Measurements from ENCODE around the gene LYRM4.

Gene LYRM4

DNA sequence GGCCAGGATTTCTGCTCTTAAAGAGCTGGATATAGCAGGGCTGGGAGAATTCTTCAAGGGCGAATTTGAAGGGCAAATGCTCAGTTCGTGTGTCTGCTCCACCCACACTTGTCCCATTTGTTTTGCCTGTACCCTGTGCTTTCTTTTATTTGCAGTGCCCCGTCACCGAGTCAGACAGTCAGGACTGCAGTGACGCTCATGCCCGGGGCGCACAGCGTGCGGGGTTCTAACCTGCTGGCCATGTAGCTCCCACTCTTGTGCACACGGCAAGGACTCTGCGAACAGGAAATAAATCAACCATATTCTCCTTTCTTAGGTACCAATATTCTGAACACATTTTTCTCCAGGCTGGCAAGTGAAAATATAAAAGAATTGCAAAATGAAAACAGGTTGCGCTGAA lies 17.7 kb downstream of the LYRM4 start:
- DNase-seq (ENCODE audit: low spot score) = no peak

DNA sequence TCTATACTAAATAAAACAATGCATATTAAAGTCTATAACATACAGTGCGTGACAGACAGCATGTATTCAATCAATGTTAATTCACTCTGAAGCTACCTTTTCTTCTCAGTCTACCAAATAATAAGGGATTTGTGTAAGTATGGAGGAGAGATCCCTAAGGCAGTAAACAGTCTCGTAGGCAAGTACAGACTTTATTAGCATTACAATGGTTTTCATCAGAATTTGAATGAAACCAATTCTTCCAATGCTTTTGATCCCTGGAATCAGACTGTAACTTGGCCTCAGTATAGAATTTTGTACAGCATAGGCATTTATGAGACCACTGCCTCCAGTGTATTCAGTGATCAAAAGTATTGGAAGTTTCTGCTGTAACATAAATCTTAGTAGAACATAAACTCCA lies 19.5 kb downstream of the LYRM4 start:
- no peak for DNase-seq (ENCODE audit: low spot score)

DNA sequence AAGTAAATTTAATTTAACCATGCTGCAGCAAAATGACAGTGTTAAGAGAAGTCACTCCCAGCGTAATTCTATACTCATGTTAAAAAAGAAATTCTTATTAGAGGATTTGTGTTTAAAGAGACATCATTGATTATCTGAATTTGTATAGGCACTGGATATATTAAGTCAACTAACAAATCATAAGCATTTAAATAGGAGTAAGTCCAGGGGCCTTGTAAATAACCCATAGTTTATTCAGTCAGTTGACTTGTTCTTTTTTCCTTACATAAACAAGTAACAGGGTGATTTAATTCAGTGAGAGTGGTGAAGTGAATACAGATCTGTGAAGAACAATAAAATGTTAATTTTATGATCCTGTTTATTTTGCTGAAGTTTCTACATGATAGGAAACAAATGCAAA lies 22.4 kb downstream of the LYRM4 start:
- DNase-seq (ENCODE audit: low spot score) = no peak

DNA sequence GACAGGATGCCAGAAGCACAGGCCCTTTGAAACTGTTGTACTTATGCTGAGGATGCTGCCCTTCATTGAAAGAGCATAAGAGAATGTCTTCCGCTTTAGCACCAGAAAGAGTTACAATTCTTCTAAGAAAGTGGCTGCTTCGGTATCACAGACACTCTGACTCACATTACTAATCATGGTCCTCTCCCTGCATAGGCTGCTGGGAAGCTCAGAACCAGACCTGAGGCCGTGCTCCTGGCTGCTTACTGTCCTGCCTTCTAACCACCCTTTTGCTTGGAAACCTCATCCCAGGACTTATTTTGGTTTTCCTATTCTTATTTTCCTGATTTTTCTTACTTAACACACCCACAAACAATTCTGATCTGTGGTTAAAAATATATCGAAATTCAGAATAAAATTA lies 22.9 kb downstream of the LYRM4 start:
- DNase-seq (ENCODE audit: low spot score) = no peak

DNA sequence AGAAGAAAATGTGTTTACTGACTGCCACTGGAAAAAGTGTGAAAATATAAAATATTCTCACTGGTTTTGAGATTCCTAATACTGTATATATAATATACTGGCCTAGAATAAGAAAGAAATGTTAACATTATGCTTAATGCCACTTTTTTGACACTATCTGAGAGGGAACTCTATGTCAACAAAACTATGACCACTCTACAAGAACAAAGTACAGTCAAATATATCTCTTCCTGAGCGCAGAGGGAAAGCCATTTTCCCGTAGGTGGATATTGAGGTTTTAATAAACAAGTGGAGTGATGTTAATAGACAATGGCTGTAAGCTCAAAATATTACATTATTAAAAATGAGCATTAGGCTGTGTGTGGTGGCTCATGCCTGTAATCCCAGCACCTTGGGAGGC lies 24.9 kb downstream of the LYRM4 start:
- no peak for DNase-seq (ENCODE audit: low spot score)

DNA sequence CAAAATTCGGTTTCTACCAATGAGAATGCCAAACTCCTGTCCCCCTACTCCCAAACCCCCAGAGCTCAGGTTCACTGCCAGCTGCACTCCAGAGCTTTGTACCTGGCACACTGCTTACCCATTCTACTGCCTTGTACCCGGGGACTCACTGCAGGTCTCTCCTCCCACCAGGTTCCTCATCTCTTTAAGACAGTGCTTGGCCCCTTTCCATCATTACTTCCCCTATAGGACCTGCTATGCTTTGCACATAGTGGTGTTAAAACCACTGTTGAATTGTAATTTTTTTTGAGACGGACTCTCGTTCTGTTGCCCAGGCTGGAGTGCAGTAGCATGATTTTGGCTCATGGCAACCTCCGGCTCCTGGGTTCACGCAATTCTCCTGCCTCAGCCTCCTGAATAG lies 25.9 kb downstream of the LYRM4 start:
- no peak for DNase-seq (ENCODE audit: low spot score)

DNA sequence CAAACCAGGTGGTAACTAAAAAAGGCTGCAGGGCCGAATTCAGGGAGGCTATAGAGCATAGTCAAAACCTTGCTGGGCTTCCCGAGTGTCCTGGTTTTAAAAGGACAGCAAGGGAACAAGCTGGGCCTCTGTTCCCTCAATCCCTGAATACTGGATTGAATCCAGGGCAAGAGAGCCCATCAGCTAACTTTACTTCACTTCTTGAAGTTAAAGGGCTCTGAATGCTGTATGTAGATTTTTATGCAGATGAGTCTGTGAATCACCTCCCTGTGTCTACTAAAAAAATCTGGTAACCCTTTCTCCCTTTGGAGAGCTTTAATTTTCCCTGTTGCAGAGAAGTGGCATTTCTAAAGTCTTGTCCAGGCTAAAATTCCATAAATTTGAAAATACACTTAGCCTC lies 29.5 kb downstream of the LYRM4 start:
- DNase-seq (ENCODE audit: low spot score) = no peak

DNA sequence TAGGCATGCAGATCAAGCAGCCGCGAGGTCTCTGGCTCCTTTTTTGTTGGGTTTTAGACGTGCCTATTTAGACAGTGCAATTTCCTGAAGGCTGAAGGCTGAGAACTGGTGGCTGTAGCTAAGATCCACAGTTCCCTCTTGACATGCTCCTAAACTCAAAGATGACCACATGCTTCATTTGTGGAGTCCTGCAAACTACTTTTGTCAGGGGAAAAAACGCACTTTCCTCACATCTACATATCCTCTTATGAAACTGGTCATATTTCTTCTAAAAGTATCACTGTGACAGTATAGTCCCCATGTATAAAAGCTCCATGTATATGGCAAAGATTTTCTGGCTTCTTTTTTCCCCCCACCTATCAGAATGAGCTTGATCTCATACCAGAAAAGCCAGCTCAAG lies 30.7 kb downstream of the LYRM4 start:
- no peak for DNase-seq (ENCODE audit: low spot score)

DNA sequence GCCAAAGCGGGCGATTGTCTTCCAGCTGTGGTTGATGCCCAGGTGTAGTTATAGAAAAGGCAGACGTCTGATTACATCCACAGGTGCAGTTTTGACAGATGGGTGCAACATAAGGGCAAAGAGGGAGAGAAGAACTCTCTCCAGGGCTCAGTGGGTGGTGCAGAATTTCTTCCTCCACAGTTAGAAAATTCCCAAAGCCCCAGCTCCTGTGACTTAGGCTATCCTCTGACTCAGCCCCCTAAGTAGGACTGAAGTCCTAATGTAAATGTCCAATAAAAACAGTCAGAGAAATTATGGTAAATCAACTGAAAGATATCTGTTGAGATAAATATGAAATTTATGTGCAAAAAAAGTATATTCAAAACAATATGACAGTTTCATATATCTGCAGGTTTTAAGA lies 31.4 kb downstream of the LYRM4 start:
- DNase-seq (ENCODE audit: low spot score) = no peak

DNA sequence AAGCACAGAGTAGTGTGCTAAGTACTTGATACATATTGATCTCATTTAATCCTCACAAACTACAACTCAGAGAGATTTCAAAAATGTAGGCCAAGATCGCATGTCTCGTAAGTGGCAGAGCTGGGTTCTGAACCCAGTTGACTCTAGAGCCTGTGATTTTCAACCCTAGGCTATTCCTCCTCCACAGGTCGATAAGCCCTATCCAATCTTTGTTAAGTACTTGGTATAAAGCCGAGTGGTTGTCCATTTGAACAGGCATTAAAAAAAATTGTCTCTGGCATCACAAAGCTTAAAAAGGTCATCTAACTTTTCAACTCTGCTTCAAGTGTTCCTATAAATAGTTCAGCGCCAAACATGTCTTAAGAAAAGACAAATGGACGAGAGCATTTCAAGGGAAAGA lies 37.4 kb downstream of the LYRM4 start:
- DNase-seq (ENCODE audit: low spot score) = no peak

DNA sequence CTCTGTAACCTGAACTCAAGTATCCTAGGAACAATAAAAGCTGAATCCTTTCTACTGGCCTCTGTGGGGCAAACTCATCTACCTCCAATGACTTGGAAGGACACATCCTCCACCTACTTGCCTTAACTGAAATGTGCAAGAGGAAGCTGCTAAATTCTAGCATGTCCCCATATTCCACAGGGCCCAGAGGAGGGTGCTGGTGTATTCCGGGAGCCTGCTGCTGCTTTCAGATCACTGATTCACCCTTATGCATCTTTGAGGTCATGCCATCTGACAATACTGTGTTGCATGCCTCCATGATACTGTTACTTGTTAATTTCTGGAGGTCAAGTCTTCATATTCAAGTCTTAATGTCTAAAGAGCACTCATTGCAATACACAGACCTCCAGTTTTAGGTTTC lies 40.3 kb downstream of the LYRM4 start:
- DNase-seq (ENCODE audit: low spot score) = no peak

DNA sequence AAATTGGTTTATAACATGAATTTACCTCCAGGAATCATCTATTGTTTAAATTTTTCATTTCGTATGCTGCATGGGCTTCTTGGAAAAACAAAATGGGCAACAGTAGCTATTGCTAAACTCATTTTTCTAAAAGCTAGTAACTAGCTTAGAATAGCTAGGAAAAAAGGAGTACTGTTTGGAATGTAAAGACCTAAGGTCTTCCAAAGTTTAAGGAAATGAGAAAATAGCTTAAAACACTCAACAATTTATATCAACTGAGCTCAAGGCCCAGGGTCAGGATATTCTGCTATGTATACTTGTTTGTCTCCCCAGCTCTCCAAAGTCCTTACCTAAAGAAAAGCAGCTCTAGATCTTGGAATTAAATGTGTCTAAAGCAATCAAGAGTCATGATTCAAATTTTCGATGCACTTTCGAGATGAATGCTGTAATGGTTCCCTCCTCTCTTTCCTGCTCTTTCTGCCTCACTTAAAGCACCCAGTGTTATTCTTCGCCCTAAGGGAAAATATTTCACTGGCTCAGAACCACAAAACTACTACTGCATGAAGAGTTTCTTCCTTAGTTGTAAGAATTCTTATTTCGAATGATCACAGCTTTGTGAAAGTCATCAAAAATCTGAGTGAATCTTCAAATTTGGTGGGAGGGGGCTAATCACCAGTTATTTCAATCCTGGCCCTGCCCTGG lies 41.6 kb downstream of the LYRM4 start:
- no peak for DNase-seq (ENCODE audit: low spot score)

DNA sequence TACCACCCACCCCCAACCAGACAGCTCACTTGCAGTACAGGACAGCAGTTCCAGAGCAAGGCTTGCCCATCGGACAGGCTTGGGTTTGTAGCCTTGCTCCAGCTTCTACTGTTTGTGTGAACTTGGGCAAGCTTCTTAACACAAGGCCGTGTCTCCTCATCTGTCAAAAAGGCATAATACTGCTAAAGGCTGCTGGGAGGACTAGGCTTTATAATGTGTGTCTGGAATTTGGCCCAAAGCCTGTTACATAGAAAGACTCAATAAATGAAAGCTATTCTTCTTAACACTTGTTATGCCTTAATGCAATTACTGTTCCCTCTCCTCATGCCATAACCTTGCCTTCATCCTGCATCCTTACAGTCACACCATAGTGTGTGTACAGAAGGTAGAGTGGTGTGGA lies 43.4 kb downstream of the LYRM4 start:
- no peak for DNase-seq (ENCODE audit: low spot score)

DNA sequence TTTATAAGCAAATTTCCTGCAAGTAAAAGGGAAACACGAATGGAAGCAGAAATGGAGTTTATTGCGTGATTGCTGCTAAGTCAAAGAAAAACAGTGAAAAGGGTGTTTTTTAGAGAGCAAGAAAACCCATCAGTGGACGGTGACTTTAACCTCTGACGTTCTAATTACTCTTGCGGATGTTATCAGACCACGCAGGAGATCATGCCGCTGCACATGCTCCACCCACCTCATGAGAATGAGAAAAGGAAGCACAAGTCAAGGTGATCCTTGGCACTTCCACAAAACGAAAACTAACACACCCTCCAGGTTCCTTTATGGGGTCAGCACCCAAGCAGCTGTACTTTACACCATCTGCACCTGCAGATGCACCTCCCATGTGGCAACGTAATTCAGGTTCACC lies 45.0 kb downstream of the LYRM4 start:
- no peak for DNase-seq (ENCODE audit: low spot score)

DNA sequence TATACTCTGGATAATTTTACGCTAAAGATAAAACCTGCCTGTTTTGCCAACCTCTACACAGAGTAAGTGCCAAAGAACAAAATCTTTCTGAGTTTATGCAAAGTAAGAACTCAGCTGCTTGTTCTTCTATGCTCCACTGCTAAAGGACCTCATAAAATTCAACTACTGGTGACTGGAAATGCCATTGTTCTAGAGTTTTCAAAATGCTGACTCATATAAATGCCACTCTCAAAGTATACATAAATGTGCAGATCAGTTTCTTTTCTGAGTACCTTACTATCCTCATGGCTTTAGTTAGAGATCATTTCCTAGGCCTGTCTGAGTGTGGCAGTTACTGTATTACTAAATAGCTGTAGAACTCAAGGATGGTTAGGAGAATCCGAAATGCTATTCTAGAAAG lies 45.6 kb downstream of the LYRM4 start:
- DNase-seq (ENCODE audit: low spot score) = no peak

DNA sequence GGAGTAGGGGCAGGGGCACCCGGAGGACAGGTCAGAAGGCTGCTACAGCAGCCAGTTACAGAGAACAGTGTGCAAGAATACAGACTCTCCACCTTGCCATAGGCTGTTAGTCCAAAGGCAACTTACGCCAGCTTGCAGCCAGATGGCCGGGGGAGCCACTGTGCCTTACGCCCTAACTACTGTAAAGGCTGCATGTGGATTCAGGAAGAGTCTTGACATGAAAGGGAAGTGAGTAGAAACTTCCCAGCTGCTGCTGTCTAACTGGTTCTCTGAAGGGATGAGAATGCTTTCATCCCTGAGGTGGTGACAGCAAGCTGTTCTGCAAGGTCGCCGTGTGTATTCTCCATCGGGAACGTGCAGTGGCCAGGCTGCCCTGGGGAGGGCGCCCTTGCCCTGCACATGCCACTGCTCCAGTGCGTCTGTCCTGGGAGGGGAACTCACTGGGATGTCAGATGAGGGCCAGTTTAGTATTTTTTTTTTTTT lies 46.1 kb downstream of the LYRM4 start:
- peak; percentile 3 for DNase-seq (ENCODE audit: low spot score)

DNA sequence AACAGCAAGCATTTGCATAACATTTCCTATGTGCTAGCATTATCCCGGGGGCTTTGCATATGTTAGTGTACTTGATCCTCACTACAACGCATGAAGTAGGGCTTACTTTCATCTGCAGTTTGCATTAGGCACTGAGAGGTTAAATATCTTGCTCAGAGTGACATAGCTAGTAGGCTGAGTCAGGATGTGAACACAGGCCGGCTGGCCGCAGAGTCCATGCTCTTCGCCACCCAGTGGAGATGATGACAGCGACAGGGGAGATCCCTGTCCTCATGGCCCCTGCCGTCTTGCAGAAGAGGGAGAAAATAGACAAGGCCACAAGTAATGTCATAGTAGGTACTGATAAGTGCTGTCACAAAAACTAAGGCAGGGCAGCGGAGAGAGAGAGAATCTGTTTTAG lies 46.9 kb downstream of the LYRM4 start:
- DNase-seq (ENCODE audit: low spot score) = no peak

DNA sequence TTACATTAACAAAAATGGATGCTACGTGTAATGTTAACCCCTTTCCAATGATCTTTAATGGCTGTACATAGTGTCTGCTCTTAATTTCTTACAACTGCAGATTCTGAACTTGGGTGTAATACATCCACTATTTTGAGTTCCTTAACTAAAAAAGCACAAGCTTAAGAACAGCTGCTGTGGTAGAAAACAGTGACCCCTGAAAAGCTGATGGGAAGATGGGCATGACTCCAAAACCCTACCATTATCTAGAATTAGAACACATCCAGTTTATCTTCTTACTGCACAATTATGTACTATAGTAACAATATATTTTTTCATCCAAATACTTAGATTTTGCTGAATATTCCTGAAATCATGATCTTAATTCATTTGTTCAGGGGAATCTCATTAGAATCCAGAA lies 49.3 kb downstream of the LYRM4 start:
- no peak for DNase-seq (ENCODE audit: low spot score)

DNA sequence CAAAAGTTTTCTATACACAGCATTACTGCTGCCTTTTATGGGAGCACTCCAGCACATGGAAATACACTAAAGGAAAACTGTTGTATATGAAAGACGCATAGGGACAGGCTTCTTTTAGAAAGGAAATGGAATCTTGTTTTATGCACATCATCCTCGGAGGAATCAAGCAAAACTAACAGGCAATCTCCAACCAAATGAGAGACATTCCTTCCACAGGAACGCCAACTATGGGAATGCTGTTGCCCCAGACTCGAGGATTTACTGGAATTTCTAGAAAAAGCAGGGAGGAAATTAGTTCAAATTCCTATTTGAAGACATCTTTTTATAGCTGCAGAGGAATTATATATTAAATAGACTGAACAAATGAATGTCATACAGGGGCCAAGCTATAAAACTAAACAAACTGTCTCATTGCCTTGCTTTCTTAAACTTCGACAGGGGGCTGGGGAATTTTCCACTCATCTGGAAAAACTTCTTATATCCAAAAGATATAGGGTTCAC lies 52.2 kb downstream of the LYRM4 start:
- DNase-seq (ENCODE audit: low spot score) = no peak

DNA sequence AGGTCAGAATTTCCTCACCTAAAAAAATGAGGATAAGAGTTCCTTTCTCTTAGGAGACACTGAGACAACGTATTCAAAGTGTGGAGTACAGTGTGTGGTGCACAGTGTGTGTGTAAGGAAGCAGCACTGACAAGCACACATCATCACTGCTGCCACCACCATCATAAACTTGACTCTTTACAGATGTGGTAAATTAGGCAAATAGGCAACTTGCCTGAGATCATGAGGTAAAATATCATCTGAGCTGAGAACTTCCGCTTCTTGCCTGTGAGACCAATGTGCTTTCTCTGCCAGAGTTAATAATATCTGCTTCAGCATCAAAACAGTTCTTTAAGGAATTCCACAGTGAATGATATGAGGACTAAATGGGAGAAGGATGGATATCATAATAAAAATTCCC lies 52.7 kb downstream of the LYRM4 start:
- no peak for DNase-seq (ENCODE audit: low spot score)

DNA sequence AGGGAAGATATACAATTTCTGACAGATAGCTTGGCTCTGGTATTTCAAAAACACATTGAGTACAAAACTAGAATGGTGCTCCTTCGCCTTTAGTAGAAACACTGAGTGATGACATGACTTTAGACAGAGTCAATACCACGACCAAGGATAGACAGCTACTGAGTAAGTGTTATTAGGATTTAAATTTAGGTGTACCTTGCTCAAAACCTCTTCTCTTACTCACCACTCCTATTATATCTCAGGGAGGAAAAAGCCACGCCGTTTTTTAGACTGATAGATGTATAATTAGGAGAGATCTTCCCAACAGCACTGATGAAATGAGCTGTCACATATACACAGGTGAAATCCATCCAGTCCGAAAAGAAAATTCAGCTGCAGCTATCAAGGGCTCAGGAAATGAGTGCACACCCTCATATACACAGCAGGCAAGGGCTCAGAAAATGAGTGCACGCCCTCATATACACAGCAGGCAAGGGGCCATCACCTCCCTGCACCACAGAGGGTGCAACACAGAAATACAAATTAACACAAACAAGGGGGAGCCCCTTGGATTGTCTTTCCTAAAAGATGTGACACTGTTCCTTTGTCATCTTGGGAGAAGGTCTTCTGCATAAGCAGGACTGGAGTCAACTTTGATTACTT lies 53.7 kb downstream of the LYRM4 start:
- no peak for DNase-seq (ENCODE audit: low spot score)

DNA sequence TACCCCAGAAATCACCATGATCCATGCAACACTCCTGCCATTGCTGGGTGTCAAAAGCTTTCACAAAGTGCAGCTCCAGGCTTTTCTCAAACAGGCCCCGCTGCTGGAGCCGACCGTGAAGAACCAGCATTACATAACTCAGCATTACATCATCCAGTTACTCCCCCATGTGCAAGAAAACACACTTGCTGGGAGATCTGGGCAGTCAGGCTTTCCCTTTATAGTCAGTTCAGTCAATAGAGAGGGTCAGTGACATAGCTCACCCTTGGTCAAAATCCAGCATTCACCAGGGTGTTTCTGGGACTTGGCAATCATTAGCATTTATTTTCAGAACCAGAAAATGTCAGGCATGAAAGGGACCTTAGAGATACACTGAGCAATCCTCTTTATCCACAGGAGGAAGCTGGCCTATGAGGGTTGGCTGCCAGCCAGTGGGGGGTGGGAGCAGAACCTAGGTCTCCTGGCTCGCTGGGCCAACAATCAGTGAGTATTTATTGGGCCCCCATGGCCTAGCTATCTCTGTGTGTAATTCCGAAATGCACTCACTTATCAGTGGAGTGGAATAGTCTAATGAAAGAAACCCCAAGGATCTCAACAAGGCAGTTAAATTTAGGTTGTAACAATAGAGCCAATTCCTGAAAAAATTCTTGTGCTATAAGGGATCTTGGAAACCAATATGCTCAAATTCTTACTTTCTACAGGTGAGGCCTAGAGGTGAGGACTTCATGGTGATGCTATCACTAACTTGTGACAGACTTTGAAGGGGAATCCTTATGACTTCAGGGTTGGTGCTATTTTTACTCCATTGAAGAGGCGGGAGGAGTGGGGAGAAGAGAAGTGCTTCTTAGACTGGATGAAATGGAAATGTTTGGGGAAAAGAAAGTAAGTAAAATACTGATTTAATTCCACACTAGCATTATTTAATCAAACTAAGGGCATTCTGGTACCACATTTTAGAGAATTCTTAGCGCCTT lies 54.6 kb downstream of the LYRM4 start:
- DNase-seq (ENCODE audit: low spot score) = no peak

DNA sequence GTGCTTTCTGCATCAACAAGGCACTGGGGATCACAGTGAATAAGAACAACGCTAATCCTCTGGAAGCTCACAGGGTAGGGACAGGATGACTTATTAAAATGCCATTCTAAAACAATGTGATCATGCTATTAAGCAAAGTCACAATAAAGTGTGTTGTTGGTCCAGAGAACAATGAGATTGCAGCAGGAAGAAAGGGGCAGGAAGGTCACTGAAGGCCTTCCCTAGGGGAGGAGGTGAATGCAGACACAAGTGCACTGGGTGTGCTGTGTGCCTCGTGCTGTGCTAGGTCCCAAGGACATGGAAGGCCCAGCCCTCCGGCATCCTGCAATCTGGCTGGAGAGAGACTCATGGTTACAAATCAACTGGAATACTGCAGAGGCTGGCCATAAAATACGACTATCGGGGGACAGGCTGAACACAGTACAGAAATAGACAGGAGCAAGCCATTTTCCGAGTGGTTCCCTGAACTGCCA lies 55.7 kb downstream of the LYRM4 start:
- DNase-seq (ENCODE audit: low spot score) = no peak
